Activated CD8-positive, alpha-beta memory T cell treated with anti-CD3 and anti-CD28 coated beads for 36 hours (primary cell): ENCODE data around the gene UBE2Q2. TPM values are rescaled to one million over a fixed set of nuclear protein-coding genes. Genes with fewer than 3 reads are reported as not detected.
"Not testable (repeated sequence)": the region's sequence is repeated elsewhere in the genome, so short reads cannot be mapped to it uniquely, and the experiment has no call there.

Experiments
- CTCF ChIA-PET: fragments of 350-600 bp; sonication (Branson Sonifier 250); formaldehyde crosslinking; loops from one replicate; lab custom pipeline; 2021; ENCODE audit warnings: antibody characterized with exemption; lab: Charles Lee
- POLR2A ChIA-PET: fragments of 350-600 bp; sonication (Branson Sonifier 250); formaldehyde crosslinking; loops from one replicate; lab custom pipeline; 2021; ENCODE audit warnings: antibody characterized with exemption; lab: Charles Lee
- total RNA-seq, 2 experiments: library from RNA; stranded (reverse); gene quantifications; one replicate each; pipeline ENCODE4 v1.2.3, GENCODE V29; 2021

The UBE2Q2 gene
- 10 to 100 TPM; 17.3 to 17.6 TPM for total RNA-seq

GRCh38 chr15:75842722-75843677, at the start of gene UBE2Q2:
Gene UBE2Q2, plus strand, starts transcription at chr15:75843447. Its CDS starts 220 bp downstream, at chr15:75843667.
- ChIA-PET POLR2A (interaction anchor here (0.6 to 1.7 kb wide), 4 partner anchors 61 to 210 kb away, joined by 4 to 6 read pairs (median 4); no protein-coding TSS in a partner anchor), CTCF (interaction anchor here (1.0 to 1.2 kb wide), 2 partner anchors 20 to 202 kb away, joined by 3 to 5 read pairs; no protein-coding TSS in a partner anchor)

- ChIA-PET POLR2A (no interaction called here), CTCF (no interaction called here)
Measured at GRCh38 chr15:75796321-75796720, 46.9 kb upstream of the UBE2Q2 start.

GRCh38 chr15:75797146-75797545, 46.1 kb upstream of the UBE2Q2 start:
- POLR2A ChIA-PET, CTCF ChIA-PET: not testable (repeated sequence)

- POLR2A ChIA-PET = no interaction called here
- CTCF ChIA-PET = interaction anchor here (4.7 kb wide), 1 partner anchor 73 kb away, joined by 38 read pairs; a partner anchor contains a TSS
Measured at GRCh38 chr15:75799190-75799589, 44.1 kb upstream of the UBE2Q2 start.

- CTCF ChIA-PET = interaction anchor here (4.7 kb wide), 1 partner anchor 74 kb away, joined by 38 read pairs; a partner anchor contains a TSS
- POLR2A ChIA-PET = not testable (repeated sequence)
Measured at GRCh38 chr15:75800409-75800808, 42.8 kb upstream of the UBE2Q2 start.

GRCh38 chr15:75801859-75802593, 41.2 kb upstream of the UBE2Q2 start:
- POLR2A ChIA-PET = no interaction called here
- CTCF ChIA-PET = interaction anchor here (0.6 to 4.7 kb wide), 16 partner anchors 10 to 432 kb away, joined by 3 to 38 read pairs (median 3); a partner anchor contains a TSS

GRCh38 chr15:75807486-75807885, 35.8 kb upstream of the UBE2Q2 start:
- ChIA-PET CTCF (interaction anchor here (0.6 kb wide), 1 partner anchor 333 kb away, joined by 3 read pairs; no protein-coding TSS in a partner anchor), POLR2A (interaction anchor here (0.9 kb wide), 1 partner anchor 9 kb away, joined by 3 read pairs; no protein-coding TSS in a partner anchor)

GRCh38 chr15:75808009-75808408, 35.2 kb upstream of the UBE2Q2 start:
- POLR2A ChIA-PET = interaction anchor here (0.9 kb wide), 1 partner anchor 8 kb away, joined by 3 read pairs; no protein-coding TSS in a partner anchor
- CTCF ChIA-PET = interaction anchor here (0.6 kb wide), 1 partner anchor 332 kb away, joined by 3 read pairs; no protein-coding TSS in a partner anchor

- ChIA-PET POLR2A (no interaction called here), CTCF (interaction anchor here (1.8 kb wide), 1 partner anchor 331 kb away, joined by 7 read pairs; no protein-coding TSS in a partner anchor)
Measured at GRCh38 chr15:75808563-75808962, 34.7 kb upstream of the UBE2Q2 start.

GRCh38 chr15:75809986-75810750, 33.1 kb upstream of the UBE2Q2 start:
- ChIA-PET CTCF (interaction anchor here (0.7 to 2.1 kb wide), 9 partner anchors 8 to 329 kb away, joined by 3 to 8 read pairs (median 3); no protein-coding TSS in a partner anchor), POLR2A (no interaction called here)

- ChIA-PET POLR2A (no interaction called here), CTCF (interaction anchor here (1.3 to 2.1 kb wide), 4 partner anchors 9 to 112 kb away, joined by 3 to 8 read pairs (median 4); no protein-coding TSS in a partner anchor)
Measured at GRCh38 chr15:75810874-75811498, 32.3 kb upstream of the UBE2Q2 start.

GRCh38 chr15:75811626-75812025, 31.6 kb upstream of the UBE2Q2 start:
- ChIA-PET POLR2A (no interaction called here), CTCF (interaction anchor here (1.3 to 2.1 kb wide), 2 partner anchors 9 to 82 kb away, joined by 3 to 8 read pairs; no protein-coding TSS in a partner anchor)

GRCh38 chr15:75814794-75815193, 28.5 kb upstream of the UBE2Q2 start:
- CTCF ChIA-PET = interaction anchor here (1.3 kb wide), 1 partner anchor 107 kb away, joined by 4 read pairs; no protein-coding TSS in a partner anchor
- POLR2A ChIA-PET = no interaction called here

- ChIA-PET CTCF (interaction anchor here (0.5 to 1.3 kb wide), 4 partner anchors 106 to 709 kb away, joined by 3 to 4 read pairs (median 3); partner anchors contain the start of gene SNX33), POLR2A (interaction anchor here (0.5 kb wide), 1 partner anchor 9 kb away, joined by 3 read pairs; no protein-coding TSS in a partner anchor)
Measured at GRCh38 chr15:75815811-75816719, 27.2 kb upstream of the UBE2Q2 start.

- CTCF ChIA-PET = interaction anchor here (1.0 kb wide), 1 partner anchor 170 kb away, joined by 3 read pairs; the partner anchor contains the start of gene SNX33
- POLR2A ChIA-PET = no interaction called here
Measured at GRCh38 chr15:75817138-75817935, 25.9 kb upstream of the UBE2Q2 start.

GRCh38 chr15:75820206-75820605, 23.0 kb upstream of the UBE2Q2 start:
- CTCF ChIA-PET = interaction anchor here (0.5 kb wide), 1 partner anchor 95 kb away, joined by 3 read pairs; no protein-coding TSS in a partner anchor
- POLR2A ChIA-PET = no interaction called here
